ENCODE data around the gene CDH13. TPM values are rescaled to one million over a fixed set of nuclear protein-coding genes. Genes with fewer than 3 reads are reported as not detected.
"Not testable (repeated sequence)": the region's sequence is repeated elsewhere in the genome, so short reads cannot be mapped to it uniquely, and the experiment has no call there.

Gene CDH13
- polyA plus RNA-seq, 6 donors from 2014 or later = 0.04 to 0.29 (median 0.19) TPM; not detected in 1

GRCh38 chr16:82899006-82899405, 272.2 kb downstream of the CDH13 start:
- H3K4me1 Mint-ChIP-seq = no peaks in the 10 kb centered on the region
- ATAC-seq (ENCODE audit: low read depth in 2 of 2) = no peak
- H3K36me3 Mint-ChIP-seq = no peaks in the 10 kb centered on the region
- H3K27me3 Mint-ChIP-seq = no peaks in the 10 kb centered on the region
- peaks cover 0 to 4% (median 2%) of the 10 kb centered on the region in 7 donors for H3K9me3 Mint-ChIP-seq
- no peak overlapping the region for H3K27ac Mint-ChIP-seq
- H3K4me3 Mint-ChIP-seq = no peak overlapping the region
- DNase-seq = no peak

GRCh38 chr16:82899731-82900450, 273.1 kb downstream of the CDH13 start:
- Mint-ChIP-seq H3K27ac (no peak overlapping the region), H3K9me3 (peaks cover 0 to 4% (median 2%) of the 10 kb centered on the region in 7 donors), H3K4me1 (no peaks in the 10 kb centered on the region), H3K36me3 (no peaks in the 10 kb centered on the region), H3K4me3 (no peak overlapping the region), H3K27me3 (no peaks in the 10 kb centered on the region)
- DNase-seq (no peak), ATAC-seq (ENCODE audit: low read depth in 2 of 2) (no peak)

- Mint-ChIP-seq H3K4me3 (no peak overlapping the region), H3K36me3 (no peaks in the 10 kb centered on the region), H3K9me3 (peaks cover 0 to 4% (median 2%) of the 10 kb centered on the region in 7 donors), H3K4me1 (no peaks in the 10 kb centered on the region), H3K27ac (no peak overlapping the region), H3K27me3 (no peaks in the 10 kb centered on the region)
- no peak for DNase-seq
- no peak for ATAC-seq (ENCODE audit: low read depth in 2 of 2)
Observed at GRCh38 chr16:82900559-82900958, 273.8 kb downstream of the CDH13 start.

- H3K27me3 Mint-ChIP-seq = peaks cover 12 to 24% (median 12%) of the 10 kb centered on the region in 3 donors
- H3K9me3 Mint-ChIP-seq = peaks cover 0 to 5% (median 3%) of the 10 kb centered on the region in 7 donors
- ATAC-seq (ENCODE audit: low read depth in 2 of 2) (no peak), DNase-seq (no peak)
- H3K4me3 Mint-ChIP-seq = no peak overlapping the region
- H3K27ac Mint-ChIP-seq = no peak overlapping the region
- H3K36me3 Mint-ChIP-seq = no peaks in the 10 kb centered on the region
- H3K4me1 Mint-ChIP-seq = no peaks in the 10 kb centered on the region
Observed at GRCh38 chr16:82911925-82912324, 285.2 kb downstream of the CDH13 start.

- H3K27ac Mint-ChIP-seq = no peak overlapping the region
- peaks cover 0 to 10% (median 5%) of the 10 kb centered on the region in 7 donors for H3K9me3 Mint-ChIP-seq
- peaks cover 0 to 6% of the 10 kb centered on the region in 2 donors for H3K36me3 Mint-ChIP-seq
- DNase-seq (no peak), ATAC-seq (ENCODE audit: low read depth in 2 of 2) (no peak)
- H3K4me1 Mint-ChIP-seq = no peaks in the 10 kb centered on the region
- H3K4me3 Mint-ChIP-seq = no peak overlapping the region
- peaks cover 18 to 26% (median 23%) of the 10 kb centered on the region in 3 donors for H3K27me3 Mint-ChIP-seq
Observed at GRCh38 chr16:82915139-82915824, 288.5 kb downstream of the CDH13 start.

- Mint-ChIP-seq H3K27me3 (peaks cover 20 to 22% (median 22%) of the 10 kb centered on the region in 3 donors), H3K36me3 (peaks cover 0 to 7% of the 10 kb centered on the region in 2 donors), H3K4me3 (no peak overlapping the region), H3K27ac (no peak overlapping the region), H3K4me1 (no peaks in the 10 kb centered on the region), H3K9me3 (peaks cover 0 to 17% (median 5%) of the 10 kb centered on the region in 7 donors)
- ATAC-seq (ENCODE audit: low read depth in 2 of 2) = no peak
- no peak for DNase-seq
Observed at GRCh38 chr16:82917886-82918595, 291.3 kb downstream of the CDH13 start.

- ATAC-seq (ENCODE audit: low read depth in 2 of 2) = no peak
- Mint-ChIP-seq H3K4me3 (no peak overlapping the region), H3K27ac (no peak overlapping the region), H3K27me3 (peaks cover 18 to 34% (median 34%) of the 10 kb centered on the region in 3 donors), H3K4me1 (no peaks in the 10 kb centered on the region), H3K36me3 (peaks cover 0 to 7% of the 10 kb centered on the region in 2 donors), H3K9me3 (peaks cover 0 to 19% (median 3%) of the 10 kb centered on the region in 7 donors)
- no peak for DNase-seq
Observed at GRCh38 chr16:82924075-82924854, 297.5 kb downstream of the CDH13 start.

GRCh38 chr16:82926500-82926899, 299.7 kb downstream of the CDH13 start:
- Mint-ChIP-seq H3K4me1 (no peaks in the 10 kb centered on the region), H3K9me3 (peaks cover under 1 to 12% (median 2%) of the 10 kb centered on the region in 7 donors), H3K27ac (no peak overlapping the region), H3K27me3 (peaks cover 22 to 27% (median 27%) of the 10 kb centered on the region in 3 donors), H3K4me3 (no peak overlapping the region), H3K36me3 (no peaks in the 10 kb centered on the region)
- ATAC-seq (ENCODE audit: low read depth in 2 of 2) (no peak), DNase-seq (no peak)

GRCh38 chr16:82933933-82934332, 307.2 kb downstream of the CDH13 start:
- peaks cover 4 to 16% of the 10 kb centered on the region in 2 donors for H3K36me3 Mint-ChIP-seq
- peaks cover 14 to 38% (median 27%) of the 10 kb centered on the region in 7 donors for H3K9me3 Mint-ChIP-seq
- ATAC-seq (ENCODE audit: low read depth in 2 of 2); H3K27ac Mint-ChIP-seq; H3K4me1 Mint-ChIP-seq; DNase-seq; H3K4me3 Mint-ChIP-seq: not testable (repeated sequence)
- peaks cover 0 to 23% (median 8%) of the 10 kb centered on the region in 3 donors for H3K27me3 Mint-ChIP-seq

- H3K27me3 Mint-ChIP-seq = peaks cover 0 to 15% (median 8%) of the 10 kb centered on the region in 3 donors
- no peak overlapping the region for H3K27ac Mint-ChIP-seq
- H3K4me1 Mint-ChIP-seq = peaks cover 0 to 6% (median 0%) of the 10 kb centered on the region in 3 donors
- H3K4me3 Mint-ChIP-seq = peak overlapping the region in 1 of 8 donors; percentile 21
- peaks cover 14 to 38% (median 27%) of the 10 kb centered on the region in 7 donors for H3K9me3 Mint-ChIP-seq
- H3K36me3 Mint-ChIP-seq = peaks cover 4 to 16% of the 10 kb centered on the region in 2 donors
- ATAC-seq (ENCODE audit: low read depth in 2 of 2) (peak in 1 of 2 donors; percentile 46), DNase-seq (no peak)
Observed at GRCh38 chr16:82935766-82936165, 309.0 kb downstream of the CDH13 start.

GRCh38 chr16:82936941-82937551, 310.3 kb downstream of the CDH13 start:
- Mint-ChIP-seq H3K4me1 (peaks cover 0 to 6% (median 0%) of the 10 kb centered on the region in 3 donors), H3K36me3 (peaks cover 4 to 16% of the 10 kb centered on the region in 2 donors), H3K9me3 (peaks cover 14 to 38% (median 24%) of the 10 kb centered on the region in 7 donors), H3K27ac (no peak overlapping the region), H3K4me3 (no peak overlapping the region), H3K27me3 (peaks cover 0 to 15% (median 8%) of the 10 kb centered on the region in 3 donors)
- DNase-seq (no peak), ATAC-seq (ENCODE audit: low read depth in 2 of 2) (no peak)

GRCh38 chr16:82937926-82938520, 311.3 kb downstream of the CDH13 start:
- H3K4me1 Mint-ChIP-seq = peaks cover 0 to 6% (median 0%) of the 10 kb centered on the region in 3 donors
- H3K27me3 Mint-ChIP-seq = peaks cover 0 to 15% (median 6%) of the 10 kb centered on the region in 3 donors
- H3K36me3 Mint-ChIP-seq = peaks cover 4 to 13% of the 10 kb centered on the region in 2 donors
- H3K9me3 Mint-ChIP-seq = peaks cover 12 to 33% (median 20%) of the 10 kb centered on the region in 7 donors
- H3K27ac Mint-ChIP-seq = no peak overlapping the region
- ATAC-seq (ENCODE audit: low read depth in 2 of 2) (no peak), DNase-seq (no peak)
- no peak overlapping the region for H3K4me3 Mint-ChIP-seq

Data from naive B cell (primary cell).